Stomach (tissue), 4 donors: Measurements from ENCODE around the gene TNFRSF8.

Experiments used
- CTCF ChIP-seq, 7 experiments: fragments of 450-650 bp in 4 of 7; fragments of 200-600 bp in 3 of 7; sonication (generic) in 3 of 7; IDR thresholded peaks; one replicate each; pipeline ENCODE4 v1.5.1; 2016 to 2019; ENCODE audit warnings: antibody characterized with exemption in 7 of 7, control low read depth in 2 of 7, mild to moderate bottlenecking in 1 of 7
- EP300 ChIP-seq: sonication (generic); formaldehyde crosslinking; IDR thresholded peaks from one replicate; pipeline ENCODE4 v1.6.1; 2017; ENCODE audit warnings: antibody characterized with exemption
- POLR2A ChIP-seq, 4 donors: fragments of 450-650 bp; IDR thresholded peaks; one replicate each; pipeline ENCODE4 v1.6.1; 2016; ENCODE audit warnings: antibody characterized with exemption in 4 of 4, control low read depth in 2 of 4, mild to moderate bottlenecking in 1 of 4, moderate library complexity in 1 of 4
- POLR2AphosphoS5 ChIP-seq, 3 donors: sonication (generic); formaldehyde crosslinking; IDR thresholded peaks; one replicate each; pipeline ENCODE4 v1.6.1; 2016; ENCODE audit warnings: antibody characterized with exemption in 3 of 3

- TF ChIP-seq CTCF (IDR thresholded peaks at IDR 0.05) (no peak), POLR2A (IDR thresholded peaks at IDR 0.05) (no peak), POLR2AphosphoS5 (IDR thresholded peaks at IDR 0.05) (no peak), EP300 (no peak)
Measured at GRCh38 chr1:12016182-12016581, 46.9 kb upstream of the TNFRSF8 start.
